ENCODE results near the gene ALOX5AP. TPM values are rescaled to one million over a fixed set of nuclear protein-coding genes. Genes with fewer than 3 reads are reported as not detected.

ALOX5AP gene
- total RNA-seq, 1 donor from 2014 or later = not detected

GRCh38 chr13:30780338-30780981, 45.1 kb downstream of the ALOX5AP start:
- no peaks in the 10 kb centered on the region for H3K36me3 Mint-ChIP-seq
- H3K9me3 ChIP-seq (ENCODE audit: low read depth) = no peaks in the 10 kb centered on the region
- H3K4me1 Mint-ChIP-seq = peaks cover 25% of the 10 kb centered on the region
- no peak overlapping the region for H3K9ac ChIP-seq
- no peaks in the 10 kb centered on the region for H3F3A ChIP-seq (ENCODE audit: low read depth)
- no peaks in the 10 kb centered on the region for H3K36me3 ChIP-seq
- no peak overlapping the region for H3K4me3 ChIP-seq
- peaks cover 11% of the 10 kb centered on the region for H3K9me3 Mint-ChIP-seq
- H3K4me2 ChIP-seq = no peak overlapping the region
- H3K27ac ChIP-seq = no peak overlapping the region
- peaks cover 3% of the 10 kb centered on the region for H3K27me3 Mint-ChIP-seq (ENCODE audit: insufficient read depth, low read depth)
- no peak for DNase-seq (ENCODE audit: low spot score)
- H2AFZ ChIP-seq (replicated peaks) = no peak overlapping the region
- no peaks in the 10 kb centered on the region for H3K79me2 ChIP-seq (ENCODE audit: low read depth)
- no peaks in the 10 kb centered on the region for H3K27me3 ChIP-seq
- TF ChIP-seq CTCF (IDR thresholded peaks at IDR 0.05) = no peak
- TF ChIP-seq EZH2phosphoT487 (IDR thresholded peaks at IDR 0.05) = no peak
- TF ChIP-seq EZH2 (IDR thresholded peaks at IDR 0.05) = no peak
- no peaks in the 10 kb centered on the region for H4K20me1 ChIP-seq (ENCODE audit: low read depth)
- H3K4me1 ChIP-seq = peaks cover 12% of the 10 kb centered on the region
- H3K27ac Mint-ChIP-seq = no peak overlapping the region
- no peak overlapping the region for H3K4me3 Mint-ChIP-seq

GRCh38 chr13:30785191-30785850, 50.0 kb downstream of the ALOX5AP start:
- Histone ChIP-seq H3F3A (ENCODE audit: low read depth) (no peaks in the 10 kb centered on the region), H3K4me1 (no peaks in the 10 kb centered on the region), H3K36me3 (no peaks in the 10 kb centered on the region), H3K9me3 (ENCODE audit: low read depth) (no peaks in the 10 kb centered on the region), H4K20me1 (ENCODE audit: low read depth) (no peaks in the 10 kb centered on the region), H3K4me3 (no peak overlapping the region), H3K79me2 (ENCODE audit: low read depth) (no peaks in the 10 kb centered on the region), H3K9ac (no peak overlapping the region), H2AFZ (replicated peaks) (no peak overlapping the region), H3K4me2 (no peak overlapping the region), H3K27ac (no peak overlapping the region), H3K27me3 (no peaks in the 10 kb centered on the region)
- TF ChIP-seq CTCF (IDR thresholded peaks at IDR 0.05) = no peak
- H3K36me3 Mint-ChIP-seq = no peaks in the 10 kb centered on the region
- H3K4me1 Mint-ChIP-seq = peaks cover 15% of the 10 kb centered on the region
- H3K9me3 Mint-ChIP-seq = peaks cover 11% of the 10 kb centered on the region
- no peak overlapping the region for H3K27ac Mint-ChIP-seq
- peaks cover 3% of the 10 kb centered on the region for H3K27me3 Mint-ChIP-seq (ENCODE audit: insufficient read depth, low read depth)
- DNase-seq (ENCODE audit: low spot score) = no peak
- no peak overlapping the region for H3K4me3 Mint-ChIP-seq

GRCh38 chr13:30786648-30787047, 51.3 kb downstream of the ALOX5AP start:
- Mint-ChIP-seq H3K27ac (no peak overlapping the region), H3K4me1 (peaks cover 19% of the 10 kb centered on the region), H3K4me3 (no peak overlapping the region), H3K27me3 (ENCODE audit: insufficient read depth, low read depth) (peaks cover 5% of the 10 kb centered on the region), H3K36me3 (no peaks in the 10 kb centered on the region), H3K9me3 (peaks cover 5% of the 10 kb centered on the region)
- no peaks in the 10 kb centered on the region for H3K27me3 ChIP-seq
- no peaks in the 10 kb centered on the region for H3K9me3 ChIP-seq (ENCODE audit: low read depth)
- H3K79me2 ChIP-seq (ENCODE audit: low read depth) = no peaks in the 10 kb centered on the region
- no peak overlapping the region for H3K27ac ChIP-seq
- no peaks in the 10 kb centered on the region for H4K20me1 ChIP-seq (ENCODE audit: low read depth)
- H3K36me3 ChIP-seq = no peaks in the 10 kb centered on the region
- H3K4me2 ChIP-seq = no peak overlapping the region
- H3K4me3 ChIP-seq = no peak overlapping the region
- no peak for DNase-seq (ENCODE audit: low spot score)
- no peak for TF ChIP-seq EZH2phosphoT487 (IDR thresholded peaks at IDR 0.05)
- TF ChIP-seq EZH2 (IDR thresholded peaks at IDR 0.05) = no peak
- no peak for TF ChIP-seq CTCF (IDR thresholded peaks at IDR 0.05)
- H3F3A ChIP-seq (ENCODE audit: low read depth) = no peaks in the 10 kb centered on the region
- no peak overlapping the region for H2AFZ ChIP-seq (replicated peaks)
- no peaks in the 10 kb centered on the region for H3K4me1 ChIP-seq
- no peak overlapping the region for H3K9ac ChIP-seq
